A204.1 (cell line): Measurements from ENCODE around the gene PRR5.
A peak's percentile ranks its signal among the peaks of the same experiment; 100 is the strongest.
"Not testable (repeated sequence)": the region's sequence is repeated elsewhere in the genome, so short reads cannot be mapped to it uniquely, and the experiment has no call there.

Source experiments
- FAIRE-seq: peaks from 2 replicates; lab custom pipeline; 2012; peaks lifted over from hg19 to GRCh38; lab: Jason Lieb, UNC

The PRR5 gene

GRCh38 chr22:44676066-44676440 is 26.0 kb upstream of the PRR5 start:
- FAIRE-seq, result not testable (repeated sequence)

DNA sequence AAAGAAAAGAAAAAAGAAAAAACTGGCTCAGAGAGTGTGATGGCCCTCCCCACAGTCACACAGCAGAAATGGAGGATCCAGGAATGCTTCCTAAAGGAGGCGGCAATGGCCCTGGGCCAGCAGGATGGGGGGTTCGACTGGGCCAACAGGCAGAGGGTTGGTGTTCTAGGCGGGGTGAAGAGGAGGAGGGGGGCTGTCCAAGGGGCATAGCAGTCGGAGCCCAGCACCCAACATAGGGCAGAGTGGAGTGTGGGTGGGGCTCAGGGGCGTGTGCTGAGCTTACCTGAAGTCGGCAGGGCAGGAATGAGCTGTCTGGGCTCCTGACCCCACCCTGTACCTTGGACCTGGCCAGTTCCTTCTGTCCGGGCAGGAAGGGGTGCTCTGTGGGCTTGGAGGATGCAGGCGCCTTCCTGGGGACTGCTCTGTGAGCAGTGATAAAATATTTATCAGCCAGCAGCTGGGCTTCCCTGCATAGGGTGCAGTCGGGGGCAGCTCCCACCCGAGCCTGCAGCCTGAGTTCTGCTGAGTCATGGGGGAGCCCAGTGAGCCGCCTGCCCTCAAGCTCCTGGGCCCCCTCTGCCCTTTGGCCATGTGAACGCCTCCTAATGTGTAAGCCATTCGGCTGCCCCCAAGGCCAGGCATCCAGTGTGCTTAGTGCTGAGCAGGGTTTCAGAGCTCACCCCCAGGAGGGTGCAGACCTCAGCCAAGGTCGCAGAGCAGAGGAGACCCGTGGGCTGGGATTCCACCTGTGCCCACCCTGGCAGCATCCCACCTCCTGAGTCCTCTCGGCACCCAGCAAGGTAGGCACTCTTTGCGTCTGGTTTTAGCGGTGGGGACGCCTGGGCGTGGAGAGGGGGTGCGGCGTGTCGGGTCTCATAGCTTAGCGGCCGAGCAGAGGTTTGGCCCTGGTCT is 25.3 kb upstream of the PRR5 start:
- FAIRE-seq, result no peak

DNA sequence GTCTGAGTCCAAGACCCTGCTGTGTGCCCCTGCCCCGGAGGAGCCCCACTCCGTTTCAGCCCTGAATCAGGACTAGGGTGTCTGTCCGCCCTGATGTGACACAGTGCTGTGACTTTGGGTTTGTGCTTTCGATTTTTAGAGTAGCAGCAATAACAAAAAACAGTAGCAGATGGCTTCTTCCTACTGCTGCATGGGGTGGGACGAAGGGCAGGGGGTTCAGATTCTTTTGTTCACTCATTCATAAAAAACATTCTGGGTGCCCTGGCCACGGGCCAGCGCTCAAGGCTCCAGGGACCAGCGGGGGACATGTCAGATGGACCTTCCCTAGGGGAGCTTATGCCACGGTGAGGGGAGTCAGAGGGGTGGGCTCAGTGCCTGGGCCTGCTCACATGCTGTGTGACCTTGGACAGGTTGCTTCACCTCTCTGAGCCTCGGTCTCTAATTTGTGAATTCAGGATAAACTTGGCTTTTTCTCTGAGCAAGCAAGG is 24.6 kb upstream of the PRR5 start:
- no peak for FAIRE-seq

DNA sequence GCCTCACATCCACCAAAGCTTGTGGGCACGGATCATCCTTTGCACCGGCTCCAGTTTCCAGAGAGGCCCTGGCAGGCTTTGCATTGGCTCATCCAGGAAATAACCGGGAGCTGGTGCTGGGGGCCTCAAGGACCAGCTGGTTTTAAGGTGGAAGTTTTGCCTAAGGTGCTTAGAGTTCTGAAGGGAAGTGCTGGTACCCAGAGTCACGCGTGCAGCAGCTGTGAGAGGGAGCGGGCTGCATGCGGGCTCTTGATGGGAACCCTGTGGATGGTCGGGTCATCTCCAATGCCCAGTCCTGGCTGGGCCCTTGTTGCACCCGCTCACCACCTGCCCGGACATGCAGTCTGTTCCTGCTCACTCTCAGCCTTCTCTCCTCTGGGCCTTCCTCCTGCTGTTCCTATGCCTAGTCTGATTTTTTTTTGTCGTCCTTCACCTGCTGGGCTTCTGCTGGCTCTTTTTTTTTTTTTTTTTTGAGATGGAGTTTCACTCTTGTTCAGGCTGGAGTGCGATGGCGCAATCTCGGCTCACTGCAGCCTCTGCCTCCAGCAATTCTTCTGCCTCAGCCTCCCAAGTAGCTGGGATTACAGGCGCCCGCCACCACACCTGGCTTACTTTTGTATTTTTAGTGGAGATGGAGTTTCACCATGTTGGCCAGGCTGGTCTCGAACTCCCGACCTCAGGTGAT is 24.0 kb upstream of the PRR5 start:
- FAIRE-seq, result no peak

GRCh38 chr22:44678556-44679305 is 23.3 kb upstream of the PRR5 start:
- no peak for FAIRE-seq

- not testable (repeated sequence) for FAIRE-seq
Observed at GRCh38 chr22:44679306-44679647, 22.7 kb upstream of the PRR5 start.

- no peak for FAIRE-seq
Observed at GRCh38 chr22:44680058-44680457, 21.9 kb upstream of the PRR5 start.

DNA sequence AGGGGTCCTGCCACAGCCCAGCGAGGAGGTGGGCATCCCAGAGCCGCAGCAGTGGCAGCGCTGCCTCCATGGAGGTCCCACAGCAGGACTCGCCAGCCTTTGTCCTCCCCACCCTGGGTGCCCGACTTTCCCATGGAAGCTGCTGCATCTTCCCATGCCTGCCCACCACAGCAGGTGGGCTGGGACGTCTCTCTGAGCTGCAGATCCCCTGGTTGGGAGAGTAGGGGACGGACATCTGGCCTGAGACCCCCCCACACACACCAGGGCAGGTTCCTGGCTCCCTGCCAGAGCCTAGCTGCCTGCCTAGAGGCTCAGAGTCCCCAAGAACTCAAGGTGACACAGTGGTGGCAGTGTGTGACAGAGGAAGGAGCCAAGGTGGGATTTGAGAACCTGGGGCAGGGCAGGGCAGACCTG is 21.5 kb upstream of the PRR5 start:
- FAIRE-seq, result no peak

GRCh38 chr22:44682556-44683168 is 19.3 kb upstream of the PRR5 start:
- FAIRE-seq, result no peak

- no peak for FAIRE-seq
Observed at GRCh38 chr22:44683237-44683636, 18.8 kb upstream of the PRR5 start.

DNA sequence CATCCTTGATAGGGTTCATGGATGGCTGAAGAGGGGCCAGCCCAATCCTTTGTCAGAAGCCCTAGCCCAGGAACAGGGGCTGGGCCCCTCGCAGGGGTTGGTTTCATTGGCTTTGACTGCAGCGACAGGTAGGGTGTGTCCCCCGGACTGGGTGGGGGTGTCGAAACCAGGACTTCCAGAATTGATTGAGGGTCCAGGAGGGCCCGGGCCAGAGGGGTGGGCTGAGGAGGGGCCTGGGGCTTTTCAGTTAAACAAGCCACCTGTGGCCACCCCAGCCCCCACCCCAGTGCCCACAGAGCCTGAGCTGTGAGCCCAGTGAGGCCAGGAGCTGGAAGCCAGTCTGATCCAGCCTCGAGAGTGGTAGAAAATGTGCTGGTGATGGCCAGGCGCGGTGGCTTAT is 18.1 kb upstream of the PRR5 start:
- FAIRE-seq, result no peak

DNA sequence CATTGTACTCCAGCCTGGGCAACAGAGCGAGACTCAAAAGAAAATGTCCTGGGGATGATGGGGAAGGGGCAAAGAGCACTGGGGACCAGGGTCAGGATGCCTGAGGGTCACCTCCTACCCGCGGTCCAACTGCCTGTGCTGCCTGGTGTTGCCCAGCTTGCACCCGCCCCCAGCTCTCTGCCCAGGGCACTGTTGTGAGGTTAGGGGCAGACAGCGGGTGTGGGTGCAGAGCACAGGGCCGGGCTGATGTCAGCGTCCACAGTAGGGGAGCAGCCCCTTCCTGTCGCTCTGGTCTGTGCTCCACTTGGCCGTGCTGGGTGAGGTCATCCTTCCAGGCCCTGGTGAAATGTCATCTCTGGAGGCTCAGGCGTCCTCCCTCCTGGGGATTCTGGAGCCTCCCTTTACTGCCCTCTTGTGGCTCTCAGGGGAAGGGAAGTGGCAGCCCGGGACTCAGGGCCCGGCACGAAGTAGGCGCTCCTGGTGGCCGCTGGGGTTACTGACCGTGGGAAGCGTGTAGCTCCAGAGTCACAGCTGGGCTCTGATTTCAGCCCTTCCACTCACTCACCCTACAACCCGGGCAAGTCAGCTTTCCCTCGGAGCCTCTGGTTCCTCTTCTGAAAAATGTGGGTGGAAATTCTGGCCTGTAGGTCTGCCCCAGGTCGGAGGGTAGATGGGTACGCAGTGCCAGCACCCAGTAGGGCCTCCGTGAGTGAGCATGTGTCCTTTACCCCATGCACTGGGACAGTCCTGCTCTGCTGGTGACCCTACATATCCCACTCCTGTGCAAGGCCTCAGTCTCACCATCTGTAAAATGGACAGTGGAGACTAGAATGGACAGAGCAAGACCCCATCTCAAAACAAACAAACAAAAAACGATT is 17.3 kb upstream of the PRR5 start:
- FAIRE-seq, result peak; percentile 52

DNA sequence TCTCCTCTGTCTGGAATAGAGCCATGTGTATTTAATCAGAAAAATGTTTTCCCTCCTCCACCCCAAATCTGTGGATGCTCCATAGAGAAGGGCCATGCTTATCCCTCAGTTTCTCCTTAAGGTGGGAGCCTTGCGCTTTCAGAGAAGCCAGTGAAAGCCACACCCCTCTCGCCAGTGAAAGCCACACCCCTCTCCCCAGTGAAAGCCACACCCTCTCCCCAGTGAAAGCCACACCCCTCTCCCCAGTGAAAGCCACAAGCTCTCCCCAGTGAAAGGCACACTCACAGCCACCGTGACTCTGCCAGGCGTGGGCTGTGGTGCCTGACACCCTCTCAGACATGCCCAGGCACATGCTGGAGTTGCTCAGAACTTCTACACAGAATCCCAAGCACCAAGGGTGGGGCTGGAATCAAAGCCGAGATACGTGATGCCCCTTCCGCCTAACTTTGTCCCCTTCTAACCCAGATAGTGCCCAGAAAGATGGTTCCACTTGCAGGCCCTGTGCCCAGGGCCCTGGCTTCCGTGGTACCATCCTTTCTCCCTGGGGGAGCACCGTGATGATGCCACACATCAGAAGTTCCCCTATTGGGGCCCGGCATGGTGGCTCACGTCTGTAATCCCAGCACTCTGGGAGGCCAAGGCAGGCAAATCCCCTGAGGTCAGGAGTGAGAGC is 16.5 kb upstream of the PRR5 start:
- FAIRE-seq, result no peak

- FAIRE-seq, result no peak
Observed at GRCh38 chr22:44686873-44687600, 15.0 kb upstream of the PRR5 start.

GRCh38 chr22:44689173-44689572 is 12.8 kb upstream of the PRR5 start:
- FAIRE-seq, result no peak

DNA sequence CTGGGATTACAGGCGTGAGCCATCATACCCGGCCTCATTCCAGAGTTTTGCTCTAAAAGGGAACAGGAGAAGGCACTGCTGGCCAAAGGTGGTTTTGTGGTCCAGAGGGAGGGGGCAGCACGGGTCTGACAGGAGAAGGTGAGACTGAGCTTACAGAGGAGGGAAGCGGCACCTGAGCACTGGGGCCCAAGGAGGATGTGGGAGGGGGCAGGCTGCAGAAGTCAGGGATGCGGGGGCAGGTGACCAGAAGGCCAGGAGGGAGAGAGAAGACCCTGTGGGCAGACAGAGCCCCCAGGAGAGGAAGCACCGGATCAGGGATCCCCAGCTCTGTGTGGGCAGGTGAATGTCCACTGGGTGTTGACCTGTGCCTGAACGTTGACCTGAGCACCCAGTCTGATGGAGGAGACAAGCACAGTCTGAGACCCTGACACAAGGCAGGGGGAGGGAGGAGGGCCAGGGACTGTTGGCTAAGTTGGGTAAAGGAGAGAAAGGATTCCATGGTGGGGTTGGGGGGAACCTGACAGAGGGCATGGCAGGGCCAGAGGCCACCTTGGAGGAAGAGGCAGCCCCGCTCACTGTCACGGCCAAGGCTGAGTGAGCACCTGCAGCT is 12.0 kb upstream of the PRR5 start:
- FAIRE-seq, result no peak

- no peak for FAIRE-seq
Observed at GRCh38 chr22:44691796-44692661, 10.0 kb upstream of the PRR5 start.

GRCh38 chr22:44692662-44693007 is 9.4 kb upstream of the PRR5 start:
- FAIRE-seq, result no peak

DNA sequence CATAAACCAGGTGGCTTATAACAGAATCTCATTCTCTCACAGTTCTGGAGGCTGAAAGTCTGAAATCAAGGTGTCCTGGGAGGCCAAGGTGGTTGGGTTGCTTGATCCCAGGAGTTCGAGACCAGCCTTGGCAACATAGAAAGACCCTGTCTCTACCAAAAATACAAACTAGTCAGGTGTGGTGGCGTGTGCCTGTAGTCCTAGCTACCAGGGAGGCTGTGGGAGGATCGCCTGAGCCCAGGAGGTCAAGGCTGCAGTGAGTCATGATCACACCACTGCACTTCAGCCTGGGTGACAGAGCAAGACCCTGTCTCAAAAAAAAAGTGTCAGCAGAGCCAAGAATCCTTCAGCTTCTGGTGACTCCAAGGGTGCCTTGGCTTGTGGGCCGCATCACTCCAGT is 8.9 kb upstream of the PRR5 start:
- no peak for FAIRE-seq
